GM18499 (cell line): ENCODE measurements around the gene LARP7.

Source experiments
- ATAC-seq: cut with Tn5 transposase; IDR thresholded peaks from one replicate; pipeline ENCODE4 v1.9.1; 2021; ENCODE audit warnings: moderate number of reproducible peaks; ENCODE audit not compliant: insufficient read depth, unreplicated experiment

Gene LARP7

GRCh38 chr4:112706840-112707207 lies 69.9 kb downstream of the LARP7 start:
- ATAC-seq: no peak
